AG04450 (cell line): ENCODE results near the gene TMPRSS6. TPM values are rescaled to one million over a fixed set of nuclear protein-coding genes. Genes with fewer than 3 reads are reported as not detected.

Experiments
- CTCF ChIA-PET: fragments of 300-600, 350-600 bp; formaldehyde crosslinking; extraction: SDS; loops from one replicate; lab custom pipeline; 2022; ENCODE audit warnings: antibody characterized with exemption, inconsistent platforms; lab: Charles Lee
- POLR2A ChIA-PET: fragments of 350-600 bp; formaldehyde crosslinking; extraction: SDS; loops from one replicate; lab custom pipeline; 2021; ENCODE audit warnings: antibody characterized with exemption, inconsistent platforms; lab: Yijun Ruan, JAX
- DNase-seq: peaks from one replicate; pipeline ENCODE4 v3.0.0-alpha.2; 2011; ENCODE audit warnings: low read depth, low spot score
- H3K27ac ChIP-seq: one replicate; pipeline ENCODE4 v1.5.1; 2012; ENCODE audit warnings: low read depth, low read length, control low read depth
- H3K27me3 ChIP-seq: one replicate; pipeline ENCODE4 v1.6.0; 2012; ENCODE audit warnings: low read length; ENCODE audit not compliant: control insufficient read depth, insufficient read depth
- H3K4me3 ChIP-seq: 2 replicates; pipeline ENCODE4 v1.5.1; 2011; ENCODE audit warnings: mild to moderate bottlenecking, low read depth, low read length, control low read depth
- H3K9me3 ChIP-seq: 2 replicates; pipeline ENCODE4 v1.5.1; 2012; ENCODE audit warnings: low read length; ENCODE audit not compliant: control insufficient read depth, insufficient read depth
- polyA plus RNA-seq: library from polyadenylated mRNA; depleted of rRNA; stranded (reverse); fragments of >200 nt; gene quantifications from 2 replicates; pipeline ENCODE4 v1.2.3, GENCODE V29; 2011
- TF ChIP-seq, protein P1 (sequence below): IDR thresholded peaks from 2 replicates; pipeline ENCODE4 v1.5.1; 2011; ENCODE audit warnings: low read depth, low read length, control low read depth, inconsistent platforms

TMPRSS6 gene
- polyA plus RNA-seq, 1 experiment: not detected

DNA sequence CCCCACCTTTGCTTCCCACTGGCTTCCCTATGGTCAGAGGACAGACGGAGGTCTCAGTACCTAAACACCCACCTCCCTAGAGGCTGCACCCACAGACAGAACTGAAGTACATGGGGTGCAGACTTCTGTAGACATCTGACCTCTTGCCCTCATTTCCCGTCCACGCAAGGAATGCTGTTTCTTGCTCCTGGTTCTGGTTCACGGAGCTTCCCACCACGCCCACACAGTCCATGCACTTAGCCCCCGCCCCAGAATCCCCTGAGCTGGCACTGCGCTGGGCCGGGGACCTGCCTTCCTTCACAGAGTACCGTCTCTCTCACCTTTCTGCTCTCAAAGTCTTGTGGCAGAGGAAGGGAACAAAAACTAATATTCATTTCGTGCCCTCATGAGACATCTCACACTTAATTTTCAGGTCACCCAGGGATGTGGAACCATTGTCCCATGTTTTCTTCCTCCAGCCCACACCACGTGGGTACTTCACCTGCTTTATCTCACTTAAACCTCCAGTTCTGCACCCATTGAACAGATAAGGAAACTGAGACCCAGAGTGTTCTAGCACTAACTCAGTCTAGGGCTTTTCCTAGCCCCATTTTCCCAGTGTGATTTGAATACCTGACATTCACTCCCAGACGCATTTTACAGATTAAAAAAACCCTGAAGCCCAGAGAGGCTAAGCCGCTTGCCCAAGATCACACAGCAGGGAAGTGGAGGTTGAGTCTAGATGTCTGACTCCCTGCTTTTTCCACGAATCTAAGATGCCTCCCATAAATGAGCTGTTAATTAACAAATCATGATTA is 5.7 kb downstream of the TMPRSS6 start:
- Histone ChIP-seq H3K4me3 (no peak overlapping the region), H3K27ac (no peak overlapping the region), H3K27me3 (peaks cover 49% of the 10 kb centered on the region), H3K9me3 (no peaks in the 10 kb centered on the region)
- POLR2A ChIA-PET: no interaction called here
- TF ChIP-seq, protein P1, sequence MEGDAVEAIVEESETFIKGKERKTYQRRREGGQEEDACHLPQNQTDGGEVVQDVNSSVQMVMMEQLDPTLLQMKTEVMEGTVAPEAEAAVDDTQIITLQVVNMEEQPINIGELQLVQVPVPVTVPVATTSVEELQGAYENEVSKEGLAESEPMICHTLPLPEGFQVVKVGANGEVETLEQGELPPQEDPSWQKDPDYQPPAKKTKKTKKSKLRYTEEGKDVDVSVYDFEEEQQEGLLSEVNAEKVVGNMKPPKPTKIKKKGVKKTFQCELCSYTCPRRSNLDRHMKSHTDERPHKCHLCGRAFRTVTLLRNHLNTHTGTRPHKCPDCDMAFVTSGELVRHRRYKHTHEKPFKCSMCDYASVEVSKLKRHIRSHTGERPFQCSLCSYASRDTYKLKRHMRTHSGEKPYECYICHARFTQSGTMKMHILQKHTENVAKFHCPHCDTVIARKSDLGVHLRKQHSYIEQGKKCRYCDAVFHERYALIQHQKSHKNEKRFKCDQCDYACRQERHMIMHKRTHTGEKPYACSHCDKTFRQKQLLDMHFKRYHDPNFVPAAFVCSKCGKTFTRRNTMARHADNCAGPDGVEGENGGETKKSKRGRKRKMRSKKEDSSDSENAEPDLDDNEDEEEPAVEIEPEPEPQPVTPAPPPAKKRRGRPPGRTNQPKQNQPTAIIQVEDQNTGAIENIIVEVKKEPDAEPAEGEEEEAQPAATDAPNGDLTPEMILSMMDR: no peak
- CTCF ChIA-PET: no interaction called here
- no peak for DNase-seq

DNA sequence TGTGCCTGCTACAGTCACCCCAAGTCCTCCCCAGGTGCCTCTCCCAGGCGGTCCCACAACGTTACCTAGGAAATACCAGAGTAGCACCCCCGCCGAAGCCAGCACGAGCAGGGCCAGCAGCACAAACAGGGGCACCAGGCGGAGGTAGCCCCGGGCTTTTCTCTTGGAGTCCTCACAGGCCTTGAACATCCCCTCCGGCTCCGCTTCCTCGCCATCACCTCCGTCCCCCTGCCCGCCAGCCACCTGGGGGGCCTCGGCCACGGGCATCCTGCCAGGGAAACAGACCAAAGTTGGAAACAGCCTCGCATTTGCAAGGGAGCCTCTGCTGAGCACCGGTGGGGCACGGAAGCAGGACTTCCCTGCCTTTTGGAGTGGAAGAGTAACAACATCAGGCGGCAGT is 6.4 kb downstream of the TMPRSS6 start:
- Histone ChIP-seq H3K9me3 (no peaks in the 10 kb centered on the region), H3K27ac (no peak overlapping the region), H3K27me3 (peaks cover 54% of the 10 kb centered on the region), H3K4me3 (no peak overlapping the region)
- ChIA-PET POLR2A (no interaction called here), CTCF (no interaction called here)
- TF ChIP-seq, protein P1: no peak
- DNase-seq: no peak

DNA sequence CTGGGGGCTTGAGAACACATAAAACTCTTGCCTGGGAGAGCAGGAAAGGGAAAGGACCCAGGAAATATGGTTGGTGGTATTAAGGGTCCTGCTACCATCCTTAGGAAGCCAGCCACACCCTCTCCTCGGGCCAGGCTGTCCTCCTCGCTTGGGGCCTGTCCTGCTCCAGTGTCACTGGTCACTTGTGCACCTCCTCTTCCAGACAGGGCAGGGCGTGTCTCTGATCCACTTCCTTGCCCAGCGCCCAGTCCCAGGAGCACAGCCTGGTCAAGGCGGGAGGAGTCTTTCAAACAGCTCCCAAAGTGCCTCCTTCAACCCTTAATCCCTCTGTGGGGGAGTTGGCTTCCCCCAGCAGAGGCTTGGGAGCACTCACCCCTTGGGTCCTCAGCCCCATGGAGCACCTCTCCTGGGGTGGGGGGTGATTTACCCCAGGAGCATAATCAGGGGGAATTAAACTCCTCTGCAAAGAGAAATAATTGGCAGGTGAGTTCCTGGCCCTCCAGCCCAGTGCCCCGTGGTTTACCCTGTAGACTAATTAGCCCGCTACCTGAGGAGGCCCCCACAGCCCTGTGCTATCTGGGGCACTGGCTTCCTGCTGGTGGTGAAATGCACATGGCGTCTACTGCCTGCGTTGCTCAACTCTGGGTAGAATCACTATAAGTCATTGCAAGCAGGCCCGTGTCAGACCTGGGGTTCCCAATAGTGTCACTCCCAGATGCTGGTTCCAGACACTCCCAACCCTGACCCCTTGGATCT is 8.0 kb downstream of the TMPRSS6 start:
- H3K27me3 ChIP-seq: peaks cover 58% of the 10 kb centered on the region
- ChIA-PET POLR2A (no interaction called here), CTCF (interaction anchor here (0.5 kb wide), 1 partner anchor 86 kb away, joined by 4 read pairs; no protein-coding TSS in a partner anchor)
- H3K4me3 ChIP-seq: no peak overlapping the region
- no peak for DNase-seq
- TF ChIP-seq, protein P1: no peak
- H3K27ac ChIP-seq: no peak overlapping the region
- H3K9me3 ChIP-seq: no peaks in the 10 kb centered on the region

DNA sequence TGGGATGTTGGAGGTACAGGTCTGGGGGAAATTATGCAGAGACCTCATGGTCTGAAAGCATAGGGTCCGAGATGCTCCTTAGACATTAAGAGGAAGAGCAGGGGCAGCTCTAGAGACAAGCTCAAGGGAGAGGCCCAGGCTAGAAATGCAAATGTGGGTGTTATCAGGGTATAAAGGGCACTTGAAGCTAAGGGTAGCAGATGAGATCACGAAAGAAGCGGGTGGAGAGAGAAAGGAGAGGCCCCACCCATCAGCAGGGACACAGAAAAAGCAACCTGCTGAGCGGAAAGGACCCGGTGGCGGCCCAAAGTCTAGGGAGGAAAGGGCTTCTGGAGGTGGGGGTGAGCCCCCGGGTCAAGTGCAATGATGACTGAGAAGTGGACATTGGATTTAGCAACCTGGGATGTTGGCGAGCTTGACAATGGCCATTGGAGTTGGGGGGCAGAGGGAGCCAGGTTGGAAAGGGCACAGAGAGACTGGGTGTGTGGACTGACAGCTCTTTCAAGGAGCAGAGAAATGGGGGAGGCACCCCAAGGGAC is 8.9 kb downstream of the TMPRSS6 start:
- POLR2A ChIA-PET: no interaction called here
- no peak for DNase-seq
- TF ChIP-seq, protein P1: no peak
- Histone ChIP-seq H3K4me3 (no peak overlapping the region), H3K27me3 (peaks cover 62% of the 10 kb centered on the region), H3K27ac (no peak overlapping the region), H3K9me3 (no peaks in the 10 kb centered on the region)
- CTCF ChIA-PET: interaction anchor here (0.5 kb wide), 1 partner anchor 86 kb away, joined by 4 read pairs; no protein-coding TSS in a partner anchor
